ENCODE measurements around the gene CDK6.

Gene CDK6

GRCh38 chr7:92826258-92826938 lies 10.0 kb downstream of the CDK6 start:
- DNase-seq (ENCODE audit: low spot score), result no peak

DNA sequence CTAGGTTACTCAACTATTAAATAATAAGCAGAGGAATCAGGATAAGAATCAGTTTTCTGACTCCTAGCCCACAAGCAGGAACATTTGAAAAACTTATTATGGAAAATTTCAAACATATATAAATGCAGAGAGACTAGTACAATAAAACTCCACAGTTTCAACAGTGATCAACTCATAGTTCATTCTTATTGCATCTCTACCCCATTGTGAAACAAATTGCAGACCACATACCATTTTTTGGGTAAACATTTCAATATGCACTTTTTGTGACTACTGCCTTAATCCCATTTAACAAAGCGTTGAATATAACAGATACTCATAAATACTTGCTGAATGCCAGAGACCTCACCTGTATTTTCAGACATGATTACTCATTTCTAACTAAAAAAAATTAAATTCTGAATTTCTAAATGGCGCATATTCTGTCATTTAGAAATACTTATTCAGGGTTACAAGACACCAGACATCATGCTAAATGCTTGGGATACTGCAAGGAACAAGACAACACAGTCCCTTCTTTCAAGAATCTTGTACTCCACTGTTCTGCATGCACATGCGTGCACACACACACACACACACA lies 11.4 kb downstream of the CDK6 start:
- DNase-seq (ENCODE audit: low spot score), result no peak

- DNase-seq (ENCODE audit: low spot score), result no peak
Measured at GRCh38 chr7:92824450-92824849, 11.9 kb downstream of the CDK6 start.

GRCh38 chr7:92823042-92823441 lies 13.3 kb downstream of the CDK6 start:
- no peak for DNase-seq (ENCODE audit: low spot score)

GRCh38 chr7:92820191-92820590 lies 16.2 kb downstream of the CDK6 start:
- no peak for DNase-seq (ENCODE audit: low spot score)

- DNase-seq (ENCODE audit: low spot score), result no peak
Measured at GRCh38 chr7:92817398-92817797, 19.0 kb downstream of the CDK6 start.

DNA sequence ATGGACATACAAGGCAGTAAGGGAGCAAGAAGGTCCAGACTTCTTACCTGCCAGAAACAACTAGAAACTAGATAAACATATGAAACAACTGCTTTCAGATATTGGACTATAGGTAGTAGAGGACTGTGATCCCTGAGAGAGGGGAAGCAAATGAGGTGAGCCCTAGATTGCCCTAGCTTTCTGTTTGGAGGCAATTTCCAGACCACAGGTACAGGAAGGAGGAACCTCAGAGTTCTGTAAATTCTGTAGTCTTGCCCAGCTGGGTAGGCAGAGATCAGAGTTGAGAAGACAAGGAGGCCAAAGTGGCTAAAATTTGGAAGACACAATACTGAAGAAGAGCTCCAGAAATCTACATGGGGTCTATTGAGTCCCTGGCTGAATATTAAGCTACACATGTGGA lies 21.0 kb downstream of the CDK6 start:
- no peak for DNase-seq (ENCODE audit: low spot score)

- DNase-seq (ENCODE audit: low spot score), result peak; percentile 26
Measured at GRCh38 chr7:92813390-92814024, 22.9 kb downstream of the CDK6 start.

DNA sequence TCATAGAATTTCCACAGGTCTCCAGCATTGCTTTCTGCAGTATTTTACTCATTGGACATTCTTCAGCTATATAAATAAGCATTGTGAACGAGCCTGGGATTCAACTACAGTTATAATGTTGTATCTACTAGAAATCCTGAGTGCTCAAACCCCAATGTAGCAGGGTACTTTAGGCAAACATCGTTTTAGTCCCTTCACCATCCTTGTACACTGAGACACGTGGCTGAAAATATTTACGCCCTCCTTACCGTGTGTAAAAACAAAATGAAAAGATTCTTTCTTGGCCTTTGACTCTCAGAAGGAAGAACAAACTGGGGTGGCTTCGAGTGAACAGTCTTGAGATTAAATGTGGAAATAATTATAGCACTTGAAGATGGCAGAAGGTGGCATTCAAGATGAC lies 25.2 kb downstream of the CDK6 start:
- no peak for DNase-seq (ENCODE audit: low spot score)

DNA sequence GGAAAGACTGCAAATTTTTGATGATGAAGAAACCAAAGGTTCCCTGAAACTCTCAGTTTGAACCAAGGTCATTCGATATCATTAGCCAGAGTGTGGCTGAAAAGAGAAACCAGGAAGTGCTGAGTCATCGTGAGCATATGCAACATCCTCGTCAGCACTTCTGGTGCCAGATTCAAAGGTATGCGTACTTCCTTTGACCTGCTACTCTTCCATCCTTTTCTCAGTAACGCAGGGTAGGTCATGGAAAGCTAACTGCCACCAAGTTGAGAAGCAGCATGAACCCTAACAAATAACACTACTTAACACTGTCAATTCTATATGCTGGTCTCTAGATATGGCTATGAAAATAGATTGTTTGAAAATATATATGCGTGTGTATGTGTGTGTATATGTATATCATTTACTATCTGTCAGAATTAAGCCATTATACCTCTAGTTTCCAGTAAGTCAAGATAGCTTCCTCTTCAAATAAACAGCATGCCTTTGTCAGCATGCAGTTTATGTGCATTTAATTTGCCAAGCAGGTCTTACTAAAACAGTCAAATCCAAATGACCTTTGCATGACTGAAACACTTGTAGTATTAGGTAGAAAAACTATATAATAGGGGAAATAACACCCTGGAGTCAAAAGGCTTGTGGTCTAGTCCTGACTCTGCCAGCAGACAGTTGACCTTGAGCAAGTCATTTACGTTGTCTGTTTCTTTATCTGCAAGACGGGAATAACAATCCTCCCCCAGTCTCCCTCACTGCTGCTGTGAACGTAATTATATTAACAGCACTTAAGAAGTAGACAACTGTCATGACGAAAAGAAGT lies 26.4 kb downstream of the CDK6 start:
- DNase-seq (ENCODE audit: low spot score), result peak; percentile 21

GRCh38 chr7:92809397-92809759 lies 27.0 kb downstream of the CDK6 start:
- no peak for DNase-seq (ENCODE audit: low spot score)

GRCh38 chr7:92808635-92809034 lies 27.7 kb downstream of the CDK6 start:
- no peak for DNase-seq (ENCODE audit: low spot score)

DNA sequence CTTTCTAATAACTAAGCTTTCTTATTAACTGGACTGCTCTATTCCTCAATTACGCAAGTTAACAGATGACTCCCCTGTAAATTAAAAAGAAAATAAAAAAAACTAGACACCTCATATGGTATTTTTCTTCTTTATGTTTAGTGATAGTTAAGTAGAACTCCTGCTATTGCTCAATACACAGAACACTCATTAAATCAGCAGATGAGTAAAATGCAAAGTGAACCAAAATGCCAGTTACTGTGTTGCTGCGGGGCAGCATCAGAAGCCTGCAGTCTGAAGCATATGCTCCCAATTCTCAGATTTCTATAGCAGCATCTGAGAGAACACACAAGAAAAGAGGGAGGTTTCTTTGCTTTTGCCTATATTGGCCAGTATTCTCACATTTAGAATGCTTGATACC lies 28.4 kb downstream of the CDK6 start:
- DNase-seq (ENCODE audit: low spot score), result no peak

- DNase-seq (ENCODE audit: low spot score), result no peak
Measured at GRCh38 chr7:92806496-92806895, 29.9 kb downstream of the CDK6 start.

GRCh38 chr7:92802406-92802805 lies 34.0 kb downstream of the CDK6 start:
- no peak for DNase-seq (ENCODE audit: low spot score)

DNA sequence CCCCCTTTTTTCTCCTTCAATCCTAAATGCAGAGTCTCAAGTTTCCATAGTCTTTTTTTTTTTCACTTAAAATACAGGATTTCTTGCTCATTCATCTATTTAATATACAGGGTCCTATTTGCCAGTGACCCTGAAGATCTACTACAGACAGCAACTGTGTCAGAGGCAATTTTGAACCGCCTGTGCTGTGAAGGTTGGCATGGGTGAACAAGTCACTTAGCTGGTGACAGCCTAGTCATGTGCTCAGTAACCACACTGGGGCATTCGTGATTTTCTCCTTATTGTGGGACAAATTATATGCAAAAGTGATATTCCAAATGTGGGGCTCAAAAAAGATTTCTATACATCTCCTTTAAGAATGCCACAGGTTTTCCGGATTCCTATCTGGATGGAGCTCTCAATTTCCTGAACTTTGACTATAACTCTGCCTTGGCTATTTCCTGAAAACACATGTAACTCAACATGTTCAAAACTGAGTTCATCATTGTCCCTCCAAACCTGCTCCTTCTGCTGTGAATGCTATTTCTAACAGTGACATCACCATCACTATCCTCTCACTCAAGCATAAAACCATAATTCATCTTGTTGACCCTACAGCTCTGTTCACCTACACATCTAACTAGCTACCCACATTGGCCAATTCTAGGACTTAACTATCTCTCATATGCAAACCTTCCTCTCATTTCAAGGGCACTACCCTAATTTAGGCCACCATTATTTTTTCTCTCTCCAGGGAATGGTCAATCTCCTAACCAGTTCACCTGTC lies 36.7 kb downstream of the CDK6 start:
- DNase-seq (ENCODE audit: low spot score), result no peak

DNA sequence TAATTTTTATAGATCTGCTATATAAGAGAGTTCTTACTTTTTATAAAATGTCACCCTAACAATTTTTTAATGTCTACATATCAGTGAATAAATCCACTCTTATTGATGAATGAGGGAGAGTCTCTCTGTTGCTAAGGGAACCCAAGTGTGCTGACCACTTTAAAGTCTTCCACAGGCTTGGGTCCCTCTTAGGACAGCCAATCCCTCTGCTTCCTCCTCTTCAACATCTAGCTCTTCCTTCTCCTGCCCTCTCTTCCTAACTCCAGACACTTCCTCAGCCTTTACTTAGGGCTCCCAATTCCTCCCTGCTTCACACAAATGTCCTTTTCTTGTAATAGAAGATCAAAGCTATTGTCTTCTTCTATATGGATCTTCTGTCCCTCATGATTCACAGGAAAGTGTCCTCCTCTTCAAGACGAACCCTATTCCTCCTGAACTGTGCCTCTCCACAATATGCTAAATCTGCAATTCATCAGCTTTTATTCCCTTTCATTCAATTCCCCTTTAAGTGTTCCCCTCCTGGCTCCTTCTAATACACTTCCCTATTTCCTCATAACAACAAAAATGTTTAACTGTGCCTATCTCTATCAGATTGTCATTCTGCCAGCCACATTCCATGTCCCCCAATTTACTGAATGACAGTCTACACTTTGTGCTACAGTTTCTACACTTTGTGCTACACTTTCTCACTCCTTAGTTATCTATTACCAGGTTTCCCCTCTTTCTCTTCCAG lies 37.7 kb downstream of the CDK6 start:
- no peak for DNase-seq (ENCODE audit: low spot score)

- no peak for DNase-seq (ENCODE audit: low spot score)
Measured at GRCh38 chr7:92797693-92798092, 38.7 kb downstream of the CDK6 start.

DNA sequence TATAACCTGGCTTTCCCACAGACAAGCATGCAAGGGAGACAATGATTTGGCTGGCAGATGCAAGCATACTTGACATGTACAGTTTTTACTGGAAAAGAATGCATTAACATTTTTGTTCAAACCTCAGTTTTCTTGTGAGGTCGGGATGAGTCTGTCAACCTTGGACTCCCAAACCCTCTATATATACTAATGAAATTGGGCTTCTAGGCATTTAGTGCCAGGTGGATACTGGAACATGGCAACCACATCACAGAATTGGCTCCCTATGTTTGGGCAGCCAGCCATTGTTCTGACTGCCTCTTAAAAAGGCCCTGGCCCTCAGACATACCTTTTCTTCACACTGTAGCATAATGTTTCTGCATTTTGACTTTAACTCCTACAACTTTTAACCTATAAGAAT lies 39.1 kb downstream of the CDK6 start:
- no peak for DNase-seq (ENCODE audit: low spot score)

DNA sequence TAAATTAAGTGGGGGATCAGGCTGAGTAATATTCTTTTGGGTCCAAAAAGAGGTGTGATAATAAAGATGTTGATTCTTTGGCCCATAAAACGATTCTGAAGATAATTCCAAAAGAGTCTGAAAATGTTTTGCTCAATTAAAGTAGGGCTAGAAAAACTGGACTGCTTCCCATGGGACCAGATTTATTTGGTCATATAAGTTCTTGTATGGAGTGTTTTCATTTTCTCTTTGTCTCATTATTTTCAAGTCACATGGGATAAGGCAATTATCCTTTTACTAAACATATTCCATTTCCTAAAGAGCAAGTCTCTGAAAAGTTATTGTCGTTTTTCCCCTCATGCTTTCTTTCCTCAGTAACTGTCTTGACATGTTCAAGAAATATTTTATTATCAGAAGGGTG lies 41.5 kb downstream of the CDK6 start:
- no peak for DNase-seq (ENCODE audit: low spot score)

DNA sequence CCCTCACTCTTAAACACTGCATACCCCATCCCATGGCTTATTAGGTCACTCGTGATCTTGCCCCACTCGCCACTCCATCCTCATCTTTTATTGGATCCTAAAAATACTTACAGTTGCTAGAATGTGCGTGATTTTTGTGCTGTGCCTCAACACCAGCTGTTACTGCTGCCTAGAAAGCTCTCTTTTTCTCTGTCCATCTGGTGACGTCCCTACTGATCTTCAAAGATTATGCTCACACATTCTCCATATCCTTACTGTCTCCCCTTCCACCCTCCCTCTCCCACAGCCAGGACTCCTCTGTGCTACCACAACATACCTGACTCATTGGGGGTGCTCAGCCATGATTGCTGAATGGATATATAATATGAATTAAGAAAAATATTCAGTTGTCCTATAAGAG lies 42.0 kb downstream of the CDK6 start:
- no peak for DNase-seq (ENCODE audit: low spot score)
